Activated B cell treated with CpG ODN at 0.5 μM for 24 hours (primary cell): Measurements from ENCODE around the gene CCDC30. TPM values are rescaled to one million over a fixed set of nuclear protein-coding genes. Genes with fewer than 3 reads are reported as not detected.
A peak's percentile ranks its signal among the peaks of the same experiment; 100 is the strongest.

Source experiments
- ATAC-seq: fragments of 200-7000 bp; cut with Tn5 transposase; one replicate; pipeline ENCODE4 v1.10.0; 2021; ENCODE audit warnings: low read depth, mild to moderate bottlenecking, moderate library complexity
- CTCF ChIA-PET: fragments of 350-600 bp; sonication (Branson Sonifier 250); formaldehyde crosslinking; loops from one replicate; lab custom pipeline; 2021; ENCODE audit warnings: antibody characterized with exemption; lab: Charles Lee
- POLR2A ChIA-PET: fragments of 350-600 bp; sonication (Branson Sonifier 250); formaldehyde crosslinking; loops from one replicate; lab custom pipeline; 2021; ENCODE audit warnings: antibody characterized with exemption; lab: Charles Lee
- DNase-seq: peaks from one replicate; pipeline ENCODE4 v3.0.0; 2022
- H3K27ac Mint-ChIP-seq: one replicate; pipeline ENCODE4 v1.8.0; 2020; ENCODE audit warnings: mixed read lengths
- H3K27me3 Mint-ChIP-seq: one replicate; pipeline ENCODE4 v1.8.0; 2021; ENCODE audit warnings: mixed read lengths
- H3K36me3 Mint-ChIP-seq: one replicate; pipeline ENCODE4 v1.8.0; 2021; ENCODE audit warnings: low read depth, mixed read lengths
- H3K4me1 Mint-ChIP-seq: one replicate; pipeline ENCODE4 v1.8.0; 2021; ENCODE audit warnings: mixed read lengths
- H3K4me3 Mint-ChIP-seq: one replicate; pipeline ENCODE4 v1.8.0; 2020; ENCODE audit warnings: mild to moderate bottlenecking, mixed read lengths
- H3K9me3 Mint-ChIP-seq: one replicate; pipeline ENCODE4 v1.8.0; 2020; ENCODE audit warnings: mixed read lengths
- intact Hi-C: fragments of 100-400 bp; cut with micrococcal nuclease; formaldehyde crosslinking; loops from one replicate; pipeline ENCODE4 v1.15.1; 2024
- total RNA-seq: library from RNA; stranded (reverse); gene quantifications from 2 replicates; pipeline ENCODE4 v1.2.3, GENCODE V29; 2022
- TF ChIP-seq, protein P1 (sequence below): fragments of 200-600 bp; IDR thresholded peaks from one replicate; pipeline ENCODE4 v1.8.0; 2022; ENCODE audit warnings: antibody characterized with exemption, mild to moderate bottlenecking

Gene CCDC30
- total RNA-seq, 1 donor from 2014 or later: 3.5 TPM

GRCh38 chr1:42533101-42533863 lies 70.2 kb downstream of the CCDC30 start:
- intact Hi-C loops: no loop called here
- POLR2A ChIA-PET: no interaction called here
- DNase-seq (no peak), ATAC-seq (no peak)
- no peaks in the 10 kb centered on the region for H3K27me3 Mint-ChIP-seq
- no peak overlapping the region for H3K27ac Mint-ChIP-seq
- H3K4me3 Mint-ChIP-seq: no peak overlapping the region
- H3K4me1 Mint-ChIP-seq: peaks cover 7% of the 10 kb centered on the region
- TF ChIP-seq, protein P1, sequence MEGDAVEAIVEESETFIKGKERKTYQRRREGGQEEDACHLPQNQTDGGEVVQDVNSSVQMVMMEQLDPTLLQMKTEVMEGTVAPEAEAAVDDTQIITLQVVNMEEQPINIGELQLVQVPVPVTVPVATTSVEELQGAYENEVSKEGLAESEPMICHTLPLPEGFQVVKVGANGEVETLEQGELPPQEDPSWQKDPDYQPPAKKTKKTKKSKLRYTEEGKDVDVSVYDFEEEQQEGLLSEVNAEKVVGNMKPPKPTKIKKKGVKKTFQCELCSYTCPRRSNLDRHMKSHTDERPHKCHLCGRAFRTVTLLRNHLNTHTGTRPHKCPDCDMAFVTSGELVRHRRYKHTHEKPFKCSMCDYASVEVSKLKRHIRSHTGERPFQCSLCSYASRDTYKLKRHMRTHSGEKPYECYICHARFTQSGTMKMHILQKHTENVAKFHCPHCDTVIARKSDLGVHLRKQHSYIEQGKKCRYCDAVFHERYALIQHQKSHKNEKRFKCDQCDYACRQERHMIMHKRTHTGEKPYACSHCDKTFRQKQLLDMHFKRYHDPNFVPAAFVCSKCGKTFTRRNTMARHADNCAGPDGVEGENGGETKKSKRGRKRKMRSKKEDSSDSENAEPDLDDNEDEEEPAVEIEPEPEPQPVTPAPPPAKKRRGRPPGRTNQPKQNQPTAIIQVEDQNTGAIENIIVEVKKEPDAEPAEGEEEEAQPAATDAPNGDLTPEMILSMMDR: no peak
- H3K36me3 Mint-ChIP-seq: peaks cover 13% of the 10 kb centered on the region
- CTCF ChIA-PET: no interaction called here
- no peaks in the 10 kb centered on the region for H3K9me3 Mint-ChIP-seq

DNA sequence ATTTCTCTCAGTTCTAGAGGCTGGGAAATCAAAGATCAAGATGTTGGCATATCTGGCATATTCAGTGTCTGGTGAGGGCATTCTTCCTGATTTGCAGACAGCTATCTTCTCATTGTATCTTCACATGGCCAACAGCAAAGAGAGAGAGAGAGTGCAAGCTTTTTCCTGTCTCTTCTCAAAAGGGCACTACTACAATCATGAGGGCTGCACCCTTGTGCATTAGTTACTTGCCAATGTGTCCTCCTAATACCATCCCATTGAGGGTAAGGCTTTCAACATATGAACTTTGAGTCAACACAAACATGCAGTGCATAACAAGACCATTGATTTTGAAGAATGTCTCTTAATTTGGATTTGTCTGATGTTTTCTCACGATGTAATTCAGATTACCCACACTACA lies 78.0 kb downstream of the CCDC30 start:
- TF ChIP-seq, protein P1: no peak
- Mint-ChIP-seq H3K4me3 (no peak overlapping the region), H3K27me3 (no peaks in the 10 kb centered on the region), H3K9me3 (no peaks in the 10 kb centered on the region), H3K36me3 (peaks cover 13% of the 10 kb centered on the region), H3K27ac (no peak overlapping the region), H3K4me1 (no peaks in the 10 kb centered on the region)
- no peak for ATAC-seq
- ChIA-PET CTCF (no interaction called here), POLR2A (no interaction called here)
- no peak for DNase-seq
- intact Hi-C loops: no loop called here

DNA sequence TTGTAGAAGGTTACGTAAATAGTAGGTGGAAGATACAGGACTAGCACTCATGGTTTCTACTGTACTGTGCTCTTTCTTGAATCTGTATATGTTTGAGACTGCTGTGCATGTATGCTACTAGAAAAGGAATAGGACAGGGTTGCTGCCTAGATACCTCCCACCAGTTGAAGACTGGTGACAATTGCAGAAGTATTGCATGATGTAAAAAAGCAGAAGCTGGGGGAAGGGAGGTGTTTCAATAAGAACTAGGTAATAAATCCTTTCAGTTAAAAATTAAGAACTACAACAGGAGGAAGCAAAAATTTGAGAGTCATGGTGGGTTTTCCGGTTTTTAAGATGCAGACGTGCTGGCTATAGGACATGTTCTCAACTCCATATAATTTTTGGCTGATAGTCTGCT lies 88.1 kb downstream of the CCDC30 start:
- no peaks in the 10 kb centered on the region for H3K9me3 Mint-ChIP-seq
- ChIA-PET CTCF (interaction anchor here (0.6 kb wide), 1 partner anchor 27 kb away, joined by 3 read pairs; no protein-coding TSS in a partner anchor), POLR2A (no interaction called here)
- H3K27ac Mint-ChIP-seq: no peak overlapping the region
- no peak overlapping the region for H3K4me3 Mint-ChIP-seq
- intact Hi-C loops: no loop called here
- peak; percentile 70 for ATAC-seq
- peaks cover 4% of the 10 kb centered on the region for H3K27me3 Mint-ChIP-seq
- H3K4me1 Mint-ChIP-seq: peaks cover 4% of the 10 kb centered on the region
- TF ChIP-seq, protein P1: no peak
- no peaks in the 10 kb centered on the region for H3K36me3 Mint-ChIP-seq
- DNase-seq: no peak

DNA sequence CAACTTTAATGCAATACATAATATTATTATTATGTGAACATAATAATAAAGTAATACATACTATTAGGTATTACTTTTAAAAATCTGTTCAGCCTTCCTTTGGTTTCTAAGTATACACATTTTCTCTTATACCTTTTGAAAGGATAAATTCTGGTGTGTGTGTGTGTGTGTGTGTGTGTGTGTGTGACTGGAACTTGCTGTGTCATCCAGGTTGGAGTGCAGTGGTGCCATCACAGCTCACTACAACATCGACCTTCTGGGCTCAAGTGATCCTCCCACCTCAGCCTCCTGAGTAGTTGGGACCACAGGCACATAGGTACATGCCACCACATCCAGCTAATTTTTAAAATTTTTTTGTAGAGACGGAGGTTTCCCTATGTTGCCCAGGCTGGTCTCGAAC lies 88.5 kb downstream of the CCDC30 start:
- CTCF ChIA-PET: no interaction called here
- Mint-ChIP-seq H3K27me3 (peaks cover 4% of the 10 kb centered on the region), H3K9me3 (no peaks in the 10 kb centered on the region), H3K36me3 (no peaks in the 10 kb centered on the region), H3K27ac (no peak overlapping the region), H3K4me1 (peaks cover 4% of the 10 kb centered on the region), H3K4me3 (no peak overlapping the region)
- DNase-seq (no peak), ATAC-seq (no peak)
- TF ChIP-seq, protein P1: no peak
- POLR2A ChIA-PET: no interaction called here
- intact Hi-C loops: no loop called here

GRCh38 chr1:42552636-42553035 lies 89.5 kb downstream of the CCDC30 start:
- Mint-ChIP-seq H3K36me3 (no peaks in the 10 kb centered on the region), H3K4me3 (no peak overlapping the region), H3K9me3 (no peaks in the 10 kb centered on the region), H3K27me3 (peaks cover 4% of the 10 kb centered on the region), H3K27ac (no peak overlapping the region), H3K4me1 (peaks cover 4% of the 10 kb centered on the region)
- intact Hi-C loops: no loop called here
- POLR2A ChIA-PET: no interaction called here
- CTCF ChIA-PET: no interaction called here
- ATAC-seq (no peak), DNase-seq (no peak)
- TF ChIP-seq, protein P1: no peak
